HepG2 (cell line): Measurements from ENCODE around the gene SCYL1. TPM values are rescaled to one million over a fixed set of nuclear protein-coding genes. Genes with fewer than 3 reads are reported as not detected.

Experiments
- ATAC-seq: fragments of 200-7000 bp; cut with Tn5 transposase; 3 replicates; pipeline ENCODE4 v1.9.1; 2020; ENCODE audit warnings: mild to moderate bottlenecking, moderate library complexity
- BruUV-seq: library from RNA; stranded (reverse); fragments of 400-500 nt; replicated peaks from 2 replicates; lab custom pipeline; 2021; lab: Mats Ljungman, UMichigan
- CTCF ChIA-PET: fragments of 300-600 bp; formaldehyde crosslinking; extraction: SDS; loops from one replicate; lab custom pipeline; 2021; ENCODE audit warnings: low total read pairs, inconsistent platforms, low intra/inter-chr PET ratio; lab: Yijun Ruan, JAX
- POLR2A ChIA-PET: fragments of 350-600 bp; sonication (Branson Sonifier 250); formaldehyde crosslinking; loops from one replicate; lab custom pipeline; 2020; ENCODE audit warnings: antibody characterized with exemption, inconsistent platforms; lab: Yijun Ruan, JAX
- DNase-seq: peaks from one replicate; pipeline ENCODE4 v3.0.0-alpha.2; 2015; ENCODE audit warnings: low spot score
- FAIRE-seq: peaks from 3 replicates; lab custom pipeline; 2011; peaks lifted over from hg19 to GRCh38; lab: Jason Lieb, UNC
- H2AFZ ChIP-seq: one replicate; pipeline ENCODE4 v1.6.1; 2011; ENCODE audit warnings: low read length, inconsistent platforms
- H3K27ac ChIP-seq: fragments of 300-600 bp; 3 replicates; pipeline ENCODE4 v1.8.0; 2011; ENCODE audit warnings: mixed run types, mild to moderate bottlenecking, mixed read lengths, low read length, inconsistent platforms; ENCODE audit not compliant: insufficient read depth; ENCODE audit errors: extremely low read length
- H3K27me3 ChIP-seq, 2 experiments: fragments of 200-600 bp in 1 of 2; 2 replicates in 1 of 2; 3 replicates in 1 of 2; pipeline versions ENCODE4 v1.6.0 to v1.8.0; 2011; ENCODE audit warnings: low read length in 2 of 2, mild to moderate bottlenecking in 2 of 2, moderate library complexity in 2 of 2, inconsistent platforms in 1 of 2; ENCODE audit not compliant: insufficient read depth in 2 of 2, control insufficient read depth in 1 of 2
- H3K36me3 ChIP-seq, 2 experiments: fragments of 200-600 bp in 1 of 2; replicated peaks in 1 of 2; 2 replicates in 1 of 2; 3 replicates in 1 of 2; pipeline versions ENCODE4 v1.5.1 to v1.8.0; 2011; ENCODE audit warnings: low read length in 2 of 2, inconsistent platforms in 1 of 2; ENCODE audit not compliant: insufficient read depth in 2 of 2, control insufficient read depth in 1 of 2
- H3K4me1 ChIP-seq: 2 replicates; pipeline ENCODE4 v1.5.1; 2012; ENCODE audit warnings: low read length, inconsistent platforms; ENCODE audit not compliant: insufficient read depth
- H3K4me2 ChIP-seq: 2 replicates; pipeline ENCODE4 v1.6.0; 2011; ENCODE audit warnings: low read depth, low read length, inconsistent platforms
- H3K4me3 ChIP-seq, 3 experiments: fragments of 200-600 bp in 1 of 3; sonication (generic), shearing (Covaris generic) in 1 of 3; replicated peaks in 1 of 3; 2 replicates each; pipeline ENCODE4 v1.5.1; 2011 to 2016; ENCODE audit warnings: low read length in 3 of 3, inconsistent platforms in 2 of 3, low read depth in 2 of 3, mild to moderate bottlenecking in 2 of 3, control low read depth in 1 of 3, mixed read lengths in 1 of 3; ENCODE audit not compliant: insufficient read depth in 1 of 3
- H3K79me2 ChIP-seq: one replicate; pipeline ENCODE4 v1.6.1; 2011; ENCODE audit warnings: low read length, inconsistent platforms; ENCODE audit not compliant: insufficient read depth
- H3K9ac ChIP-seq: 2 replicates; pipeline ENCODE4 v1.6.0; 2011; ENCODE audit warnings: mild to moderate bottlenecking, low read depth, low read length, inconsistent platforms; ENCODE audit not compliant: insufficient read depth
- H3K9me3 ChIP-seq: 2 replicates; pipeline ENCODE4 v1.5.1; 2012; ENCODE audit warnings: mild to moderate bottlenecking, low read length
- H4K20me1 ChIP-seq: 2 replicates; pipeline ENCODE4 v1.6.0; 2011; ENCODE audit warnings: inconsistent platforms, mild to moderate bottlenecking, low read length, moderate library complexity; ENCODE audit not compliant: insufficient read depth
- GLI4 ChIP-seq: sonication (generic); formaldehyde crosslinking; IDR thresholded peaks from 2 replicates; pipeline ENCODE4 v1.5.1; 2020; ENCODE audit warnings: missing genetic modification reagents, mild to moderate bottlenecking, moderate library complexity, borderline replicate concordance
- KLF16 ChIP-seq, 2 experiments: sonication (generic) in 1 of 2; formaldehyde crosslinking in 1 of 2; IDR thresholded peaks; 2 replicates each; pipeline versions ENCODE4 v1.6.1 to v1.8.0; 2016 to 2023; ENCODE audit warnings: missing genetic modification reagents in 2 of 2, missing compliant biosample characterization in 1 of 2
- MED1 ChIP-seq: sonication (generic); formaldehyde crosslinking; IDR thresholded peaks from 2 replicates; pipeline ENCODE4 v1.4.0; 2020; ENCODE audit warnings: missing genetic modification reagents
- NCOA2 ChIP-seq: sonication (generic); formaldehyde crosslinking; IDR thresholded peaks from 2 replicates; pipeline ENCODE4 v1.8.0; 2022; ENCODE audit warnings: inconsistent platforms
- NR2C2 ChIP-seq: sonication (generic); formaldehyde crosslinking; IDR thresholded peaks from 2 replicates; pipeline ENCODE4 v1.4.0; 2020; ENCODE audit warnings: missing genetic modification reagents, mild to moderate bottlenecking, moderate library complexity, borderline replicate concordance
- POLR2G ChIP-seq: fragments of 200-400 bp; formaldehyde crosslinking; IDR thresholded peaks from 2 replicates; pipeline ENCODE4 v1.6.1; 2018; ENCODE audit warnings: mild to moderate bottlenecking, low read depth, low read length, moderate library complexity
- RBFOX2 ChIP-seq: fragments of 200-400 bp; formaldehyde crosslinking; IDR thresholded peaks from 2 replicates; pipeline ENCODE4 v1.6.1; 2017; ENCODE audit warnings: low read depth, mild to moderate bottlenecking, low read length
- SMAD3 ChIP-seq: sonication (generic); formaldehyde crosslinking; IDR thresholded peaks from 2 replicates; pipeline ENCODE4 v1.4.0; 2020; ENCODE audit warnings: missing genetic modification reagents
- SNAI1 ChIP-seq: sonication (generic); formaldehyde crosslinking; IDR thresholded peaks from 2 replicates; pipeline ENCODE4 v1.5.0; 2020; ENCODE audit warnings: mild to moderate bottlenecking, missing genetic modification reagents, borderline replicate concordance
- ZHX2 ChIP-seq, 2 experiments: sonication (generic) in 1 of 2; formaldehyde crosslinking in 1 of 2; IDR thresholded peaks; 2 replicates each; pipeline versions ENCODE4 v1.6.1 to v1.9.0; 2014 to 2022; ENCODE audit warnings: antibody characterized with exemption in 1 of 2, borderline replicate concordance in 1 of 2, inconsistent platforms in 1 of 2, low read depth in 1 of 2, missing genetic modification reagents in 1 of 2
- WGBS: methylation state at CpG from one replicate; pipeline ENCODE4 v1.1.6; 2017; ENCODE audit warnings: low lambda C conversion rate; 5-methylcytosine and 5-hydroxymethylcytosine counted together
- in situ Hi-C: cut with HindIII; loops from 2 replicates; pipeline ENCODE4 v1.10.0; 2017; ENCODE audit warnings: low pct_unique_long_range_greater_than_20kb; ENCODE audit not compliant: extremely low pct_ligation_motif_present
- intact Hi-C: fragments of 100-400 bp; cut with micrococcal nuclease; formaldehyde crosslinking; loops from one replicate; pipeline ENCODE4 v1.10.0; 2022; ENCODE audit not compliant: unreplicated experiment
- polyA plus RNA-seq, 8 experiments: library from polyadenylated mRNA; depleted of rRNA in 3 of 8; stranded (reverse) in 7 of 8; unstranded in 1 of 8; fragments of >200 nt; fragmentation: Illumina TruSeq in 4 of 8; extraction: Trizol in 4 of 8; gene quantifications; 2 replicates each; pipeline versions ENCODE4 v1.2.1 to v1.2.3, GENCODE V29; 2011 to 2016; ENCODE audit warnings: low read depth in 4 of 8, missing spikeins in 1 of 8, mixed read lengths in 1 of 8; ENCODE audit not compliant: insufficient read depth in 1 of 8
- total RNA-seq, 5 experiments: library from RNA; depleted of rRNA; stranded (reverse); fragments of >200 nt; fragmentation: Illumina TruSeq; extraction: Trizol; gene quantifications; 2 replicates each; pipeline ENCODE4 v1.2.3, GENCODE V29; 2016; ENCODE audit warnings: low read depth in 1 of 5
- TF ChIP-seq, protein P1 (sequence below): sonication (generic); IDR thresholded peaks from 2 replicates; pipeline ENCODE4 v1.6.1; 2016; ENCODE audit warnings: low read depth, borderline replicate concordance
- TF ChIP-seq, protein P2 (sequence below), 2 experiments: sonication (generic) in 1 of 2; formaldehyde crosslinking in 1 of 2; IDR thresholded peaks; 2 replicates each; pipeline versions ENCODE4 v1.4.0 to v1.6.1; 2018 to 2020; ENCODE audit warnings: missing genetic modification reagents in 2 of 2, borderline replicate concordance in 1 of 2, low read depth in 1 of 2, mild to moderate bottlenecking in 1 of 2, missing biosample characterization in 1 of 2

The SCYL1 gene
- total and polyA plus RNA-seq, 2 of the 13 experiments (the other 11 are each of a cell fraction or from before 2014, with no cell fraction given): 65.9 to 103 TPM

DNA sequence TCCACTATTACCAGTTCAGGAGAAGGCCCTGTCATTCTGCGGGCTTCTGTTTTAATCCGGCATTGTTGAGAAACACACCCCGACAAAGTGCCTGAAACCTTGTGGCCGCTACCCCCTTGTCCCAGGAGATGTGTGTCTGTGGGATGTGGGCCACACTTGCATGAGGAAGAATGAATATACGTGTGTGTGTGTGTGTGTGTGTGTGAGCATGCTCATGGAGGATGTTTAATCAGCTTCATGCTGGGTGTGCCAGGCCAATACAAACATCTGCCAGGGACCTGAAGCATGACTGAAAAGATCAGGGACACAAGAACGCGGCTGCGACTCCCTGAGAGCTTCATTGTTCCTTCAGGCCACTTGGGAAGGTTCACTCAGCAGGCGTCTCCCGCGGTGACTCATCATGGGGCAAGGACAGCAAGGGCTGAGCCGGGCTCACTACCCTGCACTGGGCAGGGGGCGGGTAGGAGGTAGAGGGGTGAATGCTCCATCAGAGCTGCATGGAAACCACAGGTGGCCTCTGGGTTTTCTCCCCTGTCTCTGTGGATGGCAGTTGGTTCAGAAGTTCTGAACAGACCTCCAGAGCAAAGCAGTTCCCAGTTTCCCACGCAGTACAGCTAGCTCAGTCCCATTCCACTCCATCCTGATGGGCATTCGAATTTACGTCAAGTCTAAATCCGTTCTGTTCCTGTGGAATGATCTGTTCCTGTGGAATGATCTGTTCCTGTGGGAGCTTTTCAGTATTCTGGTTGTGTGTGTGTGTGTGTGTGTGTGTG, 33.1 kb upstream of the SCYL1 start:
- peak overlapping the region; percentile 6 for H3K27ac ChIP-seq
- WGBS: 2% methylated on average over 14 of the region's 17 CpGs
- H3K9ac ChIP-seq: peak overlapping the region; percentile 36
- intact Hi-C loops: no loop called here
- no TSS peak for BruUV-seq
- ATAC-seq (peak; percentile 8), DNase-seq (no peak), FAIRE-seq (peak; percentile 23)
- H3K4me2 ChIP-seq: peak overlapping the region; percentile 86
- H3K9me3 ChIP-seq: no peaks in the 10 kb centered on the region
- no peaks in the 10 kb centered on the region for H3K36me3 ChIP-seq
- peak overlapping the region in 2 of 3 experiments; percentile 6 to 55; a peak in 4 of 6 replicates for H3K4me3 ChIP-seq
- H3K79me2 ChIP-seq: peaks cover 4% of the 10 kb centered on the region
- POLR2A ChIA-PET: interaction anchor here (0.6 to 27.3 kb wide), 10 partner anchors 8 to 158 kb away, joined by 3 to 1590 read pairs (median 10); partner anchors contain the start of genes DPF2, MALAT1 and NEAT1
- CTCF ChIA-PET: no interaction called here
- no peaks in the 10 kb centered on the region for H4K20me1 ChIP-seq
- H2AFZ ChIP-seq: no peak overlapping the region
- H3K27me3 ChIP-seq: no peaks in the 10 kb centered on the region
- in situ Hi-C loops: no loop called here
- H3K4me1 ChIP-seq: peaks cover 91% of the 10 kb centered on the region
- TF ChIP-seq KLF16 (CRISPR knock-in tag; IDR thresholded peaks at IDR 0.05) (0 out of 4 replicates have a peak, but pooled peaks of 1 of the 2 experiments have one; percentile 1), NCOA2 (CRISPR knock-in tag) (peak; percentile 15; the same call in 1 of the 2 replicates), GLI4 (CRISPR knock-in tag) (no peak), RBFOX2 (0 out of 2 replicates have a peak, but pooled peaks have one; percentile 9), MED1 (0 out of 2 replicates have a peak, but pooled peaks have one; percentile 2), NR2C2 (CRISPR knock-in tag) (no peak), SNAI1 (CRISPR knock-in tag) (no peak), SMAD3 (peak; percentile 9; the same call in 1 of the 2 replicates), POLR2G (0 out of 2 replicates have a peak, but pooled peaks have one; percentile 11), ZHX2 (IDR thresholded peaks at IDR 0.05; ENCODE audit: low read depth) (no peak), ZHX2 (CRISPR knock-in tag; IDR thresholded peaks at IDR 0.05; ENCODE audit: borderline replicate concordance) (no peak)
- TF ChIP-seq, protein P1, sequence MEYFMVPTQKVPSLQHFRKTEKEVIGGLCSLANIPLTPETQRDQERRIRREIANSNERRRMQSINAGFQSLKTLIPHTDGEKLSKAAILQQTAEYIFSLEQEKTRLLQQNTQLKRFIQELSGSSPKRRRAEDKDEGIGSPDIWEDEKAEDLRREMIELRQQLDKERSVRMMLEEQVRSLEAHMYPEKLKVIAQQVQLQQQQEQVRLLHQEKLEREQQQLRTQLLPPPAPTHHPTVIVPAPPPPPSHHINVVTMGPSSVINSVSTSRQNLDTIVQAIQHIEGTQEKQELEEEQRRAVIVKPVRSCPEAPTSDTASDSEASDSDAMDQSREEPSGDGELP: 0 out of 2 replicates have a peak, but pooled peaks have one; percentile 18
- TF ChIP-seq, protein P2, sequence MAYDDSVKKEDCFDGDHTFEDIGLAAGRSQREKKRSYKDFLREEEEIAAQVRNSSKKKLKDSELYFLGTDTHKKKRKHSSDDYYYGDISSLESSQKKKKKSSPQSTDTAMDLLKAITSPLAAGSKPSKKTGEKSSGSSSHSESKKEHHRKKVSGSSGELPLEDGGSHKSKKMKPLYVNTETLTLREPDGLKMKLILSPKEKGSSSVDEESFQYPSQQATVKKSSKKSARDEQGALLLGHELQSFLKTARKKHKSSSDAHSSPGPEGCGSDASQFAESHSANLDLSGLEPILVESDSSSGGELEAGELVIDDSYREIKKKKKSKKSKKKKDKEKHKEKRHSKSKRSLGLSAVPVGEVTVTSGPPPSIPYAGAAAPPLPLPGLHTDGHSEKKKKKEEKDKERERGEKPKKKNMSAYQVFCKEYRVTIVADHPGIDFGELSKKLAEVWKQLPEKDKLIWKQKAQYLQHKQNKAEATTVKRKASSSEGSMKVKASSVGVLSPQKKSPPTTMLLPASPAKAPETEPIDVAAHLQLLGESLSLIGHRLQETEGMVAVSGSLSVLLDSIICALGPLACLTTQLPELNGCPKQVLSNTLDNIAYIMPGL (CRISPR knock-in tag; IDR thresholded peaks at IDR 0.05; ENCODE audit: borderline replicate concordance in 1 of 2, low read depth in 1 of 2): peak in 1 of 2 experiments; percentile 46; a peak in 1 of 4 replicates
